H9 (cell line): Measurements from ENCODE around the gene WDR20. TPM values are rescaled to one million over a fixed set of nuclear protein-coding genes. Genes with fewer than 3 reads are reported as not detected.

Source experiments
- DNase-seq: peaks from one replicate; pipeline ENCODE4 v3.0.0-alpha.2; 2017
- H2AFZ ChIP-seq: one replicate; pipeline ENCODE4 v1.6.1; 2013; ENCODE audit warnings: mild to moderate bottlenecking, low read length, control low read depth, moderate library complexity
- H2AK5ac ChIP-seq: 2 replicates; pipeline ENCODE4 v1.6.1; 2013; ENCODE audit warnings: low read length, control low read depth, mixed read lengths; ENCODE audit not compliant: insufficient read length
- H2BK120ac ChIP-seq: one replicate; pipeline ENCODE4 v1.6.1; 2013; ENCODE audit warnings: low read depth, mild to moderate bottlenecking, low read length, control low read depth, inconsistent platforms; ENCODE audit not compliant: poor library complexity, severe bottlenecking
- H2BK12ac ChIP-seq: 2 replicates; pipeline ENCODE4 v1.6.1; 2013; ENCODE audit warnings: low read length, control low read depth, mixed read lengths, low read depth; ENCODE audit not compliant: insufficient read length
- H2BK15ac ChIP-seq: 2 replicates; pipeline ENCODE4 v1.6.1; 2013; ENCODE audit warnings: low read depth, low read length, control low read depth
- H2BK20ac ChIP-seq: one replicate; pipeline ENCODE4 v1.6.1; 2013; ENCODE audit warnings: low read depth, mild to moderate bottlenecking, low read length, control low read depth, inconsistent platforms; ENCODE audit not compliant: poor library complexity, severe bottlenecking
- H2BK5ac ChIP-seq: 2 replicates; pipeline ENCODE4 v1.6.1; 2013; ENCODE audit warnings: low read length, control low read depth, mixed read lengths; ENCODE audit not compliant: insufficient read length
- H3K14ac ChIP-seq: 2 replicates; pipeline ENCODE4 v1.6.1; 2013; ENCODE audit warnings: low read length, control low read depth; ENCODE audit not compliant: insufficient read depth
- H3K18ac ChIP-seq: 2 replicates; pipeline ENCODE4 v1.6.1; 2013; ENCODE audit warnings: low read depth, mild to moderate bottlenecking, mixed read lengths, low read length, control low read depth; ENCODE audit not compliant: insufficient read length
- H3K23ac ChIP-seq: 2 replicates; pipeline ENCODE4 v1.6.1; 2013; ENCODE audit warnings: low read length, control low read depth, mixed read lengths, low read depth; ENCODE audit not compliant: insufficient read length
- H3K23me2 ChIP-seq: 2 replicates; pipeline ENCODE4 v1.6.1; 2013; ENCODE audit warnings: low read depth, mild to moderate bottlenecking, mixed read lengths, low read length, control low read depth; ENCODE audit not compliant: insufficient read length, poor library complexity, severe bottlenecking
- H3K27ac ChIP-seq: 2 replicates; pipeline ENCODE4 v1.5.1; 2013; ENCODE audit warnings: low read length, control low read depth, mixed read lengths, low read depth; ENCODE audit not compliant: insufficient read length
- H3K27me3 ChIP-seq: 2 replicates; pipeline ENCODE4 v1.6.1; 2013; ENCODE audit warnings: low read length, control low read depth, inconsistent platforms; ENCODE audit not compliant: insufficient read depth
- H3K4ac ChIP-seq: 2 replicates; pipeline ENCODE4 v1.6.1; 2013; ENCODE audit warnings: low read depth, mild to moderate bottlenecking, control low read depth, inconsistent platforms, low read length, moderate library complexity
- H3K4me1 ChIP-seq: 2 replicates; pipeline ENCODE4 v1.6.1; 2013; ENCODE audit warnings: low read length, control low read depth, inconsistent platforms; ENCODE audit not compliant: insufficient read depth
- H3K4me2 ChIP-seq: 2 replicates; pipeline ENCODE4 v1.6.1; 2013; ENCODE audit warnings: low read length, control low read depth, mixed read lengths; ENCODE audit not compliant: insufficient read length, insufficient read depth
- H3K56ac ChIP-seq: 2 replicates; pipeline ENCODE4 v1.6.1; 2013; ENCODE audit warnings: low read depth, mild to moderate bottlenecking, mixed read lengths, low read length, control low read depth; ENCODE audit not compliant: insufficient read length
- H3K79me1 ChIP-seq: 2 replicates; pipeline ENCODE4 v1.6.1; 2013; ENCODE audit warnings: low read depth, mild to moderate bottlenecking, moderate library complexity, low read length, control low read depth, inconsistent platforms; ENCODE audit not compliant: insufficient read depth, poor library complexity, severe bottlenecking
- H3K79me2 ChIP-seq: 2 replicates; pipeline ENCODE4 v1.6.1; 2013; ENCODE audit warnings: low read length, control low read depth, inconsistent platforms; ENCODE audit not compliant: insufficient read depth
- H3K9ac ChIP-seq: 2 replicates; pipeline ENCODE4 v1.6.1; 2013; ENCODE audit warnings: low read length, control low read depth, mixed read lengths; ENCODE audit not compliant: insufficient read length; ENCODE audit errors: extremely low read depth
- H3K9me3 ChIP-seq: one replicate; pipeline ENCODE4 v1.6.1; 2013; ENCODE audit warnings: low read depth, low read length, inconsistent platforms; ENCODE audit not compliant: control insufficient read depth
- H3T11ph ChIP-seq: one replicate; pipeline ENCODE4 v1.6.1; 2013; ENCODE audit warnings: mild to moderate bottlenecking, low read length, control low read depth, inconsistent platforms
- H4K20me1 ChIP-seq: one replicate; pipeline ENCODE4 v1.6.1; 2013; ENCODE audit not compliant: control insufficient read depth, insufficient read length, insufficient read depth
- H4K5ac ChIP-seq: 2 replicates; pipeline ENCODE4 v1.6.1; 2013; ENCODE audit warnings: low read depth, mild to moderate bottlenecking, mixed read lengths, low read length, control low read depth; ENCODE audit not compliant: insufficient read length
- H4K8ac ChIP-seq: replicated peaks from 2 replicates; pipeline ENCODE4 v1.6.1; 2013; ENCODE audit warnings: low read length, control low read depth, mixed read lengths, low read depth; ENCODE audit not compliant: insufficient read length
- H4K91ac ChIP-seq: 2 replicates; pipeline ENCODE4 v1.6.1; 2013; ENCODE audit warnings: low read depth, mild to moderate bottlenecking, moderate library complexity, mixed read lengths, low read length, control low read depth; ENCODE audit not compliant: insufficient read length
- H3K27ac Mint-ChIP-seq, 3 experiments: 2 replicates in 2 of 3; 3 replicates in 1 of 3; pipeline ENCODE4 v1.8.0; 2020 to 2021; ENCODE audit warnings: mixed read lengths in 3 of 3, mild to moderate bottlenecking in 1 of 3, moderate library complexity in 1 of 3
- H3K27me3 Mint-ChIP-seq: 2 replicates; pipeline ENCODE4 v1.8.0; 2021; ENCODE audit warnings: low read depth, mild to moderate bottlenecking, moderate library complexity, mixed read lengths
- H3K36me3 Mint-ChIP-seq, 3 experiments: 2 replicates in 2 of 3; 3 replicates in 1 of 3; pipeline ENCODE4 v1.8.0; 2020 to 2021; ENCODE audit warnings: low read depth in 3 of 3, mixed read lengths in 3 of 3; ENCODE audit not compliant: insufficient read depth in 1 of 3
- H3K4me1 Mint-ChIP-seq, 2 experiments: 2 replicates each; pipeline ENCODE4 v1.8.0; 2020; ENCODE audit warnings: mixed read lengths in 2 of 2
- H3K4me3 Mint-ChIP-seq, 2 experiments: 2 replicates in 1 of 2; 3 replicates in 1 of 2; pipeline ENCODE4 v1.8.0; 2020 to 2021; ENCODE audit warnings: mild to moderate bottlenecking in 2 of 2, mixed read lengths in 2 of 2, moderate library complexity in 1 of 2
- H3K9me3 Mint-ChIP-seq, 2 experiments: 2 replicates in 1 of 2; 3 replicates in 1 of 2; pipeline ENCODE4 v1.8.0; 2020; ENCODE audit warnings: mild to moderate bottlenecking in 2 of 2, mixed read lengths in 2 of 2, moderate library complexity in 1 of 2
- WGBS: extraction: QIAGEN DNeasy Blood & Tissue Kit; methylation state at CpG from one replicate; pipeline ENCODE4 v1.1.7; 2013; ENCODE audit warnings: missing lambda C conversion rate, low lambda C conversion rate, mixed read lengths; ENCODE audit not compliant: insufficient read length; ENCODE audit errors: extremely low coverage; 5-methylcytosine and 5-hydroxymethylcytosine counted together
- total RNA-seq: library from RNA; stranded (reverse); gene quantifications from 2 replicates; pipeline ENCODE4 v1.2.1, GENCODE V29; 2021
- TF ChIP-seq, protein P1 (sequence below): fragments of 200-600 bp; sonication (generic); conservative IDR thresholded peaks from 3 replicates; pipeline ENCODE4 v1.8.0; 2021; ENCODE audit warnings: antibody characterized with exemption, mild to moderate bottlenecking

WDR20 gene
- total RNA-seq, 1 experiment from 2014 or later: 31.6 TPM

DNA sequence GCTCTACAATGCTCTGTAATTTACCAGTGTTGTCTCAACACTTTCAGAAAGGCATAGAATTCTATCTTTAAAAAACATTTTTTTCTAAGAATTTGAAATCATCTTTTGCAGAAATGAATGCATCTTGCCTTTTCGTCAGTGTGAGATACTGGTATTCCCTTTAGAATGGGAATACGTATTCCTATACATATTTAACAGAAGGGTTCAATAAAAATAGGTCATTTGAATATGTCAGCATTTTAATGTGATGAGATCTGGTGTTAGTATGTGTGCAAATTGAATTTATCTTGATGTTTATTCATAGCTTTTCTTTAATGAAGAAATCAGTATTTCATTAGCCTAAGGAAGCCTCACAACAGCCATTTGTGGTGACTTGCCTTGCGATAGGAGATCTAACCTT lies 44.2 kb downstream of the WDR20 start:
- Histone ChIP-seq H3K4ac (no peak overlapping the region), H3K23ac (no peak overlapping the region), H2BK15ac (no peak overlapping the region), H2BK20ac (no peak overlapping the region), H4K5ac (no peak overlapping the region), H3K79me1 (peaks cover 10% of the 10 kb centered on the region), H3K4me2 (no peak overlapping the region), H3K9me3 (no peaks in the 10 kb centered on the region), H2AFZ (no peak overlapping the region), H2AK5ac (no peak overlapping the region), H4K91ac (no peak overlapping the region), H3K27me3 (no peaks in the 10 kb centered on the region), H3K79me2 (peaks cover 12% of the 10 kb centered on the region; the same call in 1 of the 2 replicates), H3K27ac (no peak overlapping the region), H3T11ph (no peak overlapping the region), H2BK12ac (no peak overlapping the region), H3K56ac (no peak overlapping the region), H3K18ac (no peak overlapping the region), H3K9ac (no peak overlapping the region), H2BK120ac (no peak overlapping the region), H4K8ac (no peak overlapping the region), H2BK5ac (no peak overlapping the region), H3K4me1 (no peaks in the 10 kb centered on the region; the same call in 1 of the 2 replicates), H3K23me2 (no peaks in the 10 kb centered on the region), H4K20me1 (no peaks in the 10 kb centered on the region), H3K14ac (no peak overlapping the region)
- WGBS: no CpG with 5 or more reads among the region's 3 CpGs
- DNase-seq: no peak
- TF ChIP-seq, protein P1, sequence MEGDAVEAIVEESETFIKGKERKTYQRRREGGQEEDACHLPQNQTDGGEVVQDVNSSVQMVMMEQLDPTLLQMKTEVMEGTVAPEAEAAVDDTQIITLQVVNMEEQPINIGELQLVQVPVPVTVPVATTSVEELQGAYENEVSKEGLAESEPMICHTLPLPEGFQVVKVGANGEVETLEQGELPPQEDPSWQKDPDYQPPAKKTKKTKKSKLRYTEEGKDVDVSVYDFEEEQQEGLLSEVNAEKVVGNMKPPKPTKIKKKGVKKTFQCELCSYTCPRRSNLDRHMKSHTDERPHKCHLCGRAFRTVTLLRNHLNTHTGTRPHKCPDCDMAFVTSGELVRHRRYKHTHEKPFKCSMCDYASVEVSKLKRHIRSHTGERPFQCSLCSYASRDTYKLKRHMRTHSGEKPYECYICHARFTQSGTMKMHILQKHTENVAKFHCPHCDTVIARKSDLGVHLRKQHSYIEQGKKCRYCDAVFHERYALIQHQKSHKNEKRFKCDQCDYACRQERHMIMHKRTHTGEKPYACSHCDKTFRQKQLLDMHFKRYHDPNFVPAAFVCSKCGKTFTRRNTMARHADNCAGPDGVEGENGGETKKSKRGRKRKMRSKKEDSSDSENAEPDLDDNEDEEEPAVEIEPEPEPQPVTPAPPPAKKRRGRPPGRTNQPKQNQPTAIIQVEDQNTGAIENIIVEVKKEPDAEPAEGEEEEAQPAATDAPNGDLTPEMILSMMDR: no peak
- H3K4me1 Mint-ChIP-seq: peaks cover 33 to 35% of the 10 kb centered on the region in 2 experiments
- H3K9me3 Mint-ChIP-seq: no peaks in the 10 kb centered on the region
- no peak overlapping the region for H3K4me3 Mint-ChIP-seq
- H3K27me3 Mint-ChIP-seq: no peaks in the 10 kb centered on the region; the same call in 1 of the 2 replicates
- no peak overlapping the region for H3K27ac Mint-ChIP-seq
- no peaks in the 10 kb centered on the region for H3K36me3 Mint-ChIP-seq
